Stomach (tissue), 9 donors: ENCODE data around the gene TENM4. TPM values are rescaled to one million over a fixed set of nuclear protein-coding genes. Genes with fewer than 3 reads are reported as not detected.

Experiments
- DNase-seq, 2 donors: peaks; one replicate each; pipeline versions ENCODE4 v3.0.0 to v3.0.0-alpha.2; 2013 to 2019
- H3K27ac ChIP-seq, 5 donors: fragments of 200-600 bp in 4 of 5; sonication (generic) in 4 of 5; one replicate each; pipeline ENCODE4 v1.5.1; 2013 to 2019; ENCODE audit warnings: mild to moderate bottlenecking in 1 of 5, moderate library complexity in 1 of 5
- H3K27me3 ChIP-seq, 3 donors: fragments of 200-600 bp; sonication (generic); one replicate each; pipeline ENCODE4 v1.5.1; 2017 to 2019; ENCODE audit warnings: mixed run types in 1 of 3
- H3K36me3 ChIP-seq, 4 donors: fragments of 200-600 bp; sonication (generic); 1 replicate in 3 of 4; 2 replicates in 1 of 4; pipeline ENCODE4 v1.5.1; 2016 to 2019
- H3K4me1 ChIP-seq, 4 donors: fragments of 200-600 bp; sonication (generic); one replicate each; pipeline ENCODE4 v1.5.1; 2016 to 2019
- H3K4me3 ChIP-seq, 4 donors: fragments of 200-600 bp; sonication (generic) in 3 of 4; one replicate each; pipeline ENCODE4 v1.5.1; 2016 to 2019; ENCODE audit warnings: mild to moderate bottlenecking in 1 of 4
- H3K9me3 ChIP-seq, 4 donors: fragments of 200-600 bp; sonication (generic); one replicate each; pipeline ENCODE4 v1.5.1; 2016 to 2019
- EP300 ChIP-seq: sonication (generic); formaldehyde crosslinking; IDR thresholded peaks from one replicate; pipeline ENCODE4 v1.6.1; 2017; ENCODE audit warnings: antibody characterized with exemption
- POLR2A ChIP-seq, 4 donors: fragments of 450-650 bp; IDR thresholded peaks; one replicate each; pipeline ENCODE4 v1.6.1; 2016; ENCODE audit warnings: antibody characterized with exemption in 4 of 4, control low read depth in 2 of 4, mild to moderate bottlenecking in 1 of 4, moderate library complexity in 1 of 4
- POLR2AphosphoS5 ChIP-seq, 3 donors: sonication (generic); formaldehyde crosslinking; IDR thresholded peaks; one replicate each; pipeline ENCODE4 v1.6.1; 2016; ENCODE audit warnings: antibody characterized with exemption in 3 of 3
- WGBS, 5 donors: extraction: QIAGEN DNeasy Blood & Tissue Kit in 3 of 5; methylation state at CpG; one replicate each; pipeline versions ENCODE4 v1.1.5 to v1.1.7; 2013 to 2018; 5-methylcytosine and 5-hydroxymethylcytosine counted together
- intact Hi-C: fragments of 100-400 bp; cut with DNase I; formaldehyde crosslinking; loops from one replicate; pipeline ENCODE4 v1.15.1; 2023; ENCODE audit warnings: low total_unique reads
- polyA plus RNA-seq, 3 donors: library from polyadenylated mRNA; stranded (reverse); fragments of 200-250 nt; gene quantifications; one replicate each; pipeline ENCODE4 v1.2.3, GENCODE V29; 2013
- total RNA-seq, 5 donors: library from RNA; depleted of rRNA; stranded (reverse); fragments of >200 nt; gene quantifications; one replicate each; pipeline versions ENCODE4 v1.1.0 to v1.2.3, GENCODE V29; 2014 to 2016
- TF ChIP-seq, protein P1 (sequence below), 7 experiments: fragments of 450-650 bp in 4 of 7; fragments of 200-600 bp in 3 of 7; sonication (generic) in 3 of 7; IDR thresholded peaks; one replicate each; pipeline ENCODE4 v1.5.1; 2016 to 2019; ENCODE audit warnings: antibody characterized with exemption in 7 of 7, control low read depth in 2 of 7, mild to moderate bottlenecking in 1 of 7
- donor health status: healthy with polysubstance abuse.
- donor health status: Bipolar disorder and iron deficiency.
- donor health status: healthy.

The TENM4 gene
- total and polyA plus RNA-seq, 8 donors, result 0.06 to 13.2 (median 0.87) TPM; not detected in 1

DNA sequence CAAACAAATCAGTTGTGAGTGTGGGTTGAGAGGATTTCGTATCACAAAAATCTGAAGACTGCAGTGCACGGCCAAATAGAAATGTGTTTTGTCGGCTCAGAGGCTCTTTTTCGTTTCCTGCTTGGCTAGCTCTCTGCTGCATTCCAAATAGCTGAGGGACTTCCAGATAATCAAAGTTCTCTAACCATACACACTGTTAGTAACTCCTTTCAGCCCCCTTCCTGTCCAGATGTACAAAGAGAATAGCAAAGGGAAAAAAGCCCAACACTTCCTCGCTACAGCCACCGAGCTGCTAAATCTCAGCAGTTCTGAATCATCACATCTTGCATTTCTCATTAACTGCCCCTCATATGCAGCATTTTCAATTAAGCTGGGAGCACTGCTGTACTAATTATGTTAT lies 203.1 kb downstream of the TENM4 start:
- Histone ChIP-seq H3K4me1 (peaks cover 0 to 7% (median 0%) of the 10 kb centered on the region in 4 donors), H3K36me3 (no peaks in the 10 kb centered on the region), H3K27ac (peak overlapping the region in 2 of 5 donors; percentile 1 to 24), H3K9me3 (no peaks in the 10 kb centered on the region), H3K27me3 (no peaks in the 10 kb centered on the region), H3K4me3 (no peak overlapping the region)
- peak in 1 of 2 donors; percentile 80 for DNase-seq
- intact Hi-C loops, result no loop called here
- WGBS, 5 donors, result 21 to 40% (median 29%) methylated on average over 6 of the region's 6 CpGs
- no peak for TF ChIP-seq POLR2AphosphoS5 (IDR thresholded peaks at IDR 0.05)
- no peak for TF ChIP-seq EP300
- no peak for TF ChIP-seq POLR2A (IDR thresholded peaks at IDR 0.05)
- TF ChIP-seq, protein P1, sequence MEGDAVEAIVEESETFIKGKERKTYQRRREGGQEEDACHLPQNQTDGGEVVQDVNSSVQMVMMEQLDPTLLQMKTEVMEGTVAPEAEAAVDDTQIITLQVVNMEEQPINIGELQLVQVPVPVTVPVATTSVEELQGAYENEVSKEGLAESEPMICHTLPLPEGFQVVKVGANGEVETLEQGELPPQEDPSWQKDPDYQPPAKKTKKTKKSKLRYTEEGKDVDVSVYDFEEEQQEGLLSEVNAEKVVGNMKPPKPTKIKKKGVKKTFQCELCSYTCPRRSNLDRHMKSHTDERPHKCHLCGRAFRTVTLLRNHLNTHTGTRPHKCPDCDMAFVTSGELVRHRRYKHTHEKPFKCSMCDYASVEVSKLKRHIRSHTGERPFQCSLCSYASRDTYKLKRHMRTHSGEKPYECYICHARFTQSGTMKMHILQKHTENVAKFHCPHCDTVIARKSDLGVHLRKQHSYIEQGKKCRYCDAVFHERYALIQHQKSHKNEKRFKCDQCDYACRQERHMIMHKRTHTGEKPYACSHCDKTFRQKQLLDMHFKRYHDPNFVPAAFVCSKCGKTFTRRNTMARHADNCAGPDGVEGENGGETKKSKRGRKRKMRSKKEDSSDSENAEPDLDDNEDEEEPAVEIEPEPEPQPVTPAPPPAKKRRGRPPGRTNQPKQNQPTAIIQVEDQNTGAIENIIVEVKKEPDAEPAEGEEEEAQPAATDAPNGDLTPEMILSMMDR (IDR thresholded peaks at IDR 0.05), result no peak

DNA sequence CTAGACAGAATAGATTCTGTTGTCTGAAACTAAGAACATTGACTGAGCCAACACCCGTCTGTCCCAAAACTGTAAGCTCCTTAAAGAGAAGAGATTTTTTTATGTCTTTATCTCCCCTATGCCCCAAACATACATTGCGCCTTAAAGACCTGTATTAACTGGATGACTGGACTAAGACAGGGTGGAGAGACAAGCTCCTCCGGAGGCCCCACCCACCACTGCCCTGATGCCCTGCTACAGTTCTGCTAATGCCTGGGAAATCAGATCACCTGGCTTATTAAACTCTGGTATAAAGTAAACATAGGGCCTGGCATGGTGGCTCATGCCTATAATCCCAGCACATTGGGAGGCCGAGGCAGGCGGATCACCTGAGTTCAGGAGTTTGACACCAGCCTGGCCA lies 203.7 kb downstream of the TENM4 start:
- Histone ChIP-seq H3K4me1 (peaks cover 0 to 7% (median 0%) of the 10 kb centered on the region in 4 donors), H3K4me3 (no peak overlapping the region), H3K9me3 (no peaks in the 10 kb centered on the region), H3K27me3 (peaks cover 0 to 6% (median 0%) of the 10 kb centered on the region in 3 donors), H3K27ac (peak overlapping the region in 2 of 5 donors; percentile 1 to 24), H3K36me3 (no peaks in the 10 kb centered on the region)
- TF ChIP-seq, protein P1 (IDR thresholded peaks at IDR 0.05), result no peak
- no peak for TF ChIP-seq EP300
- no peak for TF ChIP-seq POLR2A (IDR thresholded peaks at IDR 0.05)
- TF ChIP-seq POLR2AphosphoS5 (IDR thresholded peaks at IDR 0.05), result no peak
- WGBS, 5 donors, result 79 to 90% (median 80%) methylated on average over 5 of the region's 5 CpGs
- DNase-seq, result no peak
- intact Hi-C loops, result no loop called here

DNA sequence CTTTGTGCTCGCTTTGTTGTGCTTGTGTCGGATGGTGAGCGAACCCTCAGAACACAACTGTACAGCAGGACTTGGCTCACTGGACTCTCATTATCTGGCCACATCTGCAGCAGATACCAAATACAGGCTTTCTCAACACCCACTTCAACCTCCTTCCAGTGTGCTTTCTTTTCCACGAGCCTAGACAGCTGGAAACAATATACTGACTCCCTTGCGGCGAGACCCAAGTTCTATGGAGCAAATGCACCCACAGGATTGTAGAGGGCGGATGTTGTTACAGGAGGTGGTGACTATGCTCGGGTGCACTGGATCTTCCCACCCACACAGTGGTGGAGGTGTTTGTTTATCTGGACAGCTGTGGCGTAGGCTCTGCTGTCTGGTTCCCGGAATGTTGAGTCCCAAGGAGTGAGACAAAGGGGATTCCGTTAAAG lies 204.3 kb downstream of the TENM4 start:
- peaks cover 0 to 7% (median 0%) of the 10 kb centered on the region in 3 donors for H3K27me3 ChIP-seq
- WGBS, 5 donors, result 67 to 87% (median 72%) methylated on average over 11 of the region's 11 CpGs
- no peaks in the 10 kb centered on the region for H3K9me3 ChIP-seq
- H3K4me3 ChIP-seq, result no peak overlapping the region
- peak overlapping the region in 1 of 5 donors; percentile 1 for H3K27ac ChIP-seq
- peak in 1 of 2 donors; percentile 22 for DNase-seq
- H3K36me3 ChIP-seq, result no peaks in the 10 kb centered on the region
- peaks cover 0 to 7% (median 0%) of the 10 kb centered on the region in 4 donors for H3K4me1 ChIP-seq
- TF ChIP-seq POLR2AphosphoS5 (IDR thresholded peaks at IDR 0.05), result peak in 1 of 3 donors; percentile 14
- TF ChIP-seq POLR2A (IDR thresholded peaks at IDR 0.05), result no peak
- intact Hi-C loops, result no loop called here

DNA sequence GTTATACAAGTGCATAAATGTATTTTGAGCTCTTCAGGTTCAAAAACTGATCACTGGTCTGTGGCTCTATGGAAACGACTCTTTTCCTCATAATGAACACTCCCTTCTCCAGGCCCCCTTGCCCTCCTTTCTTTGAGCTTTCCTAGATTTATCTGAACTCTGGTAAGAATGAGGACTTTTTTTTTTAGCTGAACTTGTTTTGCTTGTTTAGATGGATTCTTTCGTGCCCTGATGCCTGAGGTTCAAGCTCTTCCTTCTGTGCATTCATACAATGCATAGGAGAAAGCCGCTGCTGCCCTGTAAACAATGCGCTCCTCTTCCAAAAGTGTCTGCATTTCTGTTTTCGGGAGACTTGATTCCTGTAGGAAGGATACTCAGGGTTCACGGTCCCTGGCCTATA lies 205.1 kb downstream of the TENM4 start:
- intact Hi-C loops, result no loop called here
- WGBS, 5 donors, result 89 to 93% (median 92%) methylated on average over 6 of the region's 6 CpGs
- Histone ChIP-seq H3K9me3 (no peaks in the 10 kb centered on the region), H3K4me1 (peaks cover 0 to 7% (median 0%) of the 10 kb centered on the region in 4 donors), H3K27me3 (peaks cover 0 to 7% (median 0%) of the 10 kb centered on the region in 3 donors), H3K36me3 (no peaks in the 10 kb centered on the region), H3K4me3 (no peak overlapping the region), H3K27ac (no peak overlapping the region)
- DNase-seq, result no peak
- TF ChIP-seq POLR2A (IDR thresholded peaks at IDR 0.05) (no peak), EP300 (no peak), POLR2AphosphoS5 (IDR thresholded peaks at IDR 0.05) (no peak)
- TF ChIP-seq, protein P1 (IDR thresholded peaks at IDR 0.05), result no peak

DNA sequence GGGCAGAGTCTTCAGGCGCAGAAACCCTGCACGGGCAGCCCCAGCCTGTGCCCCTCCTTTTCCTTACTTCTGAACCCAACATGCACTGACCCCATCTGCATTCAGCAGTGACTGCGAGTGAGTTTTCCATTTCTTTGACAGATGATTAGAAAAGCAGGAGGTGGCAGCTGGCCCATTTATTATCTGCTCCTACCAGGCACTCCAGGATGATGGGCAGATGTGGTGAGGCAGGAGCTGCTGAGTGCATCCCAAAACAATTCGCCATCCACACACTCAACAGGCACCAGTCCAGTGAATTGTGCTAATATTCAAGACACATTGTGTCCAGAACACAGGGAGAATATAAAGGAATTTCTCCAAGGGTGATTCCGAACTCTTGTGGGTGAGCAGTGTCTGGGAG lies 208.5 kb downstream of the TENM4 start:
- 82 to 91% (median 89%) methylated on average over 5 of the region's 5 CpGs for WGBS, 5 donors
- no peak overlapping the region for H3K27ac ChIP-seq
- intact Hi-C loops, result no loop called here
- no peaks in the 10 kb centered on the region for H3K36me3 ChIP-seq
- TF ChIP-seq POLR2AphosphoS5 (IDR thresholded peaks at IDR 0.05) (no peak), POLR2A (IDR thresholded peaks at IDR 0.05) (no peak), EP300 (no peak)
- TF ChIP-seq, protein P1 (IDR thresholded peaks at IDR 0.05), result no peak
- peaks cover 0 to 3% (median 0%) of the 10 kb centered on the region in 4 donors for H3K4me1 ChIP-seq
- no peak overlapping the region for H3K4me3 ChIP-seq
- DNase-seq, result no peak
- H3K27me3 ChIP-seq, result peaks cover 0 to 7% (median 0%) of the 10 kb centered on the region in 3 donors
- H3K9me3 ChIP-seq, result no peaks in the 10 kb centered on the region
